Thymus (tissue), 11 donors: ENCODE results near the gene MRPS26. TPM values are rescaled to one million over a fixed set of nuclear protein-coding genes. Genes with fewer than 3 reads are reported as not detected.

ENCODE experiments used
- DNase-seq, 9 donors: peaks; one replicate each; pipeline ENCODE4 v3.0.0-alpha.2; 2013; ENCODE audit warnings: low spot score in 9 of 9, low read depth in 6 of 9, missing footprints in 1 of 9
- H3K27ac ChIP-seq, 2 donors: one replicate each; pipeline ENCODE4 v1.5.1; 2013; ENCODE audit warnings: control low read depth in 1 of 2, low read depth in 1 of 2, low read length in 1 of 2, mild to moderate bottlenecking in 1 of 2, moderate library complexity in 1 of 2
- H3K27me3 ChIP-seq, 2 donors: one replicate each; pipeline ENCODE4 v1.5.1; 2013; ENCODE audit warnings: low read length in 1 of 2; ENCODE audit not compliant: control insufficient read depth in 2 of 2, insufficient read depth in 1 of 2
- H3K36me3 ChIP-seq, 2 donors: one replicate each; pipeline ENCODE4 v1.5.1; 2013; ENCODE audit warnings: low read length in 1 of 2, mild to moderate bottlenecking in 1 of 2, moderate library complexity in 1 of 2; ENCODE audit not compliant: control insufficient read depth in 2 of 2, insufficient read depth in 2 of 2
- H3K4me1 ChIP-seq, 2 donors: one replicate each; pipeline ENCODE4 v1.5.1; 2013; ENCODE audit warnings: low read length in 2 of 2; ENCODE audit not compliant: control insufficient read depth in 2 of 2, insufficient read depth in 2 of 2
- H3K4me3 ChIP-seq, 2 donors: one replicate each; pipeline ENCODE4 v1.5.1; 2013; ENCODE audit warnings: low read length in 2 of 2, control low read depth in 1 of 2, mild to moderate bottlenecking in 1 of 2
- H3K9me3 ChIP-seq, 2 donors: one replicate each; pipeline ENCODE4 v1.5.1; 2013; ENCODE audit warnings: low read length in 1 of 2, mild to moderate bottlenecking in 1 of 2; ENCODE audit not compliant: control insufficient read depth in 2 of 2, insufficient read depth in 1 of 2
- WGBS: extraction: QIAGEN DNeasy Blood & Tissue Kit; methylation state at CpG from one replicate; pipeline ENCODE4 v1.1.7; 2013; 5-methylcytosine and 5-hydroxymethylcytosine counted together
- polyA plus RNA-seq: library from polyadenylated mRNA; stranded (reverse); fragments of 200-250 nt; gene quantifications from one replicate; pipeline ENCODE4 v1.2.3, GENCODE V29; 2013
- total RNA-seq: library from RNA; stranded (reverse); fragments of 120-200 nt; gene quantifications from one replicate; pipeline ENCODE4 v1.2.4, GENCODE V29; 2013
- donor health status: healthy.

MRPS26 gene
- total and polyA plus RNA-seq, 2 donors: 40.5 to 47.5 TPM

- Histone ChIP-seq H3K4me3 (no peak overlapping the region), H3K27me3 (peaks cover 30 to 49% of the 10 kb centered on the region in 2 donors), H3K27ac (no peak overlapping the region), H3K36me3 (no peaks in the 10 kb centered on the region), H3K4me1 (no peaks in the 10 kb centered on the region), H3K9me3 (peaks cover 0 to 2% of the 10 kb centered on the region in 2 donors)
- WGBS: 6% methylated on average over 4 of the region's 4 CpGs
- no peak for DNase-seq
These were observed 31.8 kb downstream of the MRPS26 start for GRCh38 chr20:3077618-3078134.

- Histone ChIP-seq H3K36me3 (no peaks in the 10 kb centered on the region), H3K27ac (no peak overlapping the region), H3K27me3 (peaks cover 45 to 68% of the 10 kb centered on the region in 2 donors), H3K9me3 (no peaks in the 10 kb centered on the region), H3K4me1 (no peaks in the 10 kb centered on the region), H3K4me3 (no peak overlapping the region)
- no peak for DNase-seq
- WGBS: 77% methylated on average over 6 of the region's 6 CpGs
These were observed 35.1 kb downstream of the MRPS26 start for GRCh38 chr20:3080939-3081388.

DNA sequence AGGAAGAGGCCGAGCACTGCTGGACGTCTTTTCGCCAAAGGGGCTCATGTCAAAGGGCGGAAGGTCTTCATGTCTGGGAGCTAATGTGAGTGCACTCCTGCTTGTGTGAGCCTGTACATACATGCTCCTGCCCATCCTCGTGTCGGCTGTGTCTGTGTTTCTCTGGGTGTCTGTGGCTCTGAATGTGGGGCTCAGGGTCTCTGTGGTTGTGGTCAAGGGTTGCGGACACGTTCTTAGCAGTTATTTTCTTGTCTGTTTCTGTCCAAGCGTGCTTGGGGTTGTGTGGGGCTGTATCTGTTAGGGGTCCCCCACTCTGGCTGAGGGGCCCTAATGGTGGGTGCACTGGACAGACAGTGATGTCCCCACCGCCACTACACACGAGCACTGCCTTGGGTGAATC is 35.8 kb downstream of the MRPS26 start:
- no peak overlapping the region for H3K4me3 ChIP-seq
- 82% methylated on average over 11 of the region's 11 CpGs for WGBS
- DNase-seq: no peak

DNA sequence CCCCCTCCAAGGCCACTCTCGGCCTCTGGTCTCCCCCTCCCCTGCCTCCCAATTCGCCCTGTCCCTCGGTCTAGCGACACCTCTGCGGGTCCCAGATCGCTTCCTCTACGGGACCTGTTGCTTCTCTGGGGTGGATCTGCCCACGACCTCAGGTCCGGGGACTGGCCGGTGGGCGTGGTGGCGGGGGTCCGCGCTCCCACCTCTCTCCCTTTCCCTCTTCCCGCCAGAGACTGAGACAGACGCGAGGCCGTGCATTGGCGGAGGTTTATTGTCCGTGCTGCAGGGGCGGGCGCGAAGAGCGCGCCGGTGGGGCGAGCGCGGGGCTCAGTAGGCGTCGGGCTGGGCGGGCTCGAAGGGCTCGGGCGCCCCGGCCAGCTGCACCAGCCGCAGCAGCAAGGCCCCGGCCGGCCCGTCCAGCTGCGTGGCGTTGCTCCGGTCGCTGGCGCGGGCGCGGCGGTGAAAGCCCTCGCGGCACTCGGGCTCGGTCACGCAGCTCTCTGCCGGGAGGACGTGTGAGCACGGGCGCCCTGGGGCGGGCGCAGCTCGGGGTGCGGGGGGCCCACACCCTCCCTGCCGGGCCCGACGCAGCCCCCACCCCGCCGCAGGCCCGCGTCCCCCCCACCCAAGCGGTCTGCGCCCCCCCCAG is 36.6 kb downstream of the MRPS26 start:
- Histone ChIP-seq H3K4me3 (peak overlapping the region in 1 of 2 donors; percentile 23), H3K27ac (no peak overlapping the region), H3K36me3 (no peaks in the 10 kb centered on the region), H3K9me3 (no peaks in the 10 kb centered on the region), H3K4me1 (no peaks in the 10 kb centered on the region), H3K27me3 (peaks cover 45 to 63% of the 10 kb centered on the region in 2 donors)
- DNase-seq: no peak
- WGBS: 3% methylated on average over 70 of the region's 71 CpGs

More for the DNA sequence above, 35.8 kb downstream of the MRPS26 start:
- Histone ChIP-seq H3K36me3 (no peaks in the 10 kb centered on the region), H3K27ac (no peak overlapping the region), H3K9me3 (no peaks in the 10 kb centered on the region), H3K4me1 (no peaks in the 10 kb centered on the region), H3K27me3 (peaks cover 45 to 65% of the 10 kb centered on the region in 2 donors)

DNA sequence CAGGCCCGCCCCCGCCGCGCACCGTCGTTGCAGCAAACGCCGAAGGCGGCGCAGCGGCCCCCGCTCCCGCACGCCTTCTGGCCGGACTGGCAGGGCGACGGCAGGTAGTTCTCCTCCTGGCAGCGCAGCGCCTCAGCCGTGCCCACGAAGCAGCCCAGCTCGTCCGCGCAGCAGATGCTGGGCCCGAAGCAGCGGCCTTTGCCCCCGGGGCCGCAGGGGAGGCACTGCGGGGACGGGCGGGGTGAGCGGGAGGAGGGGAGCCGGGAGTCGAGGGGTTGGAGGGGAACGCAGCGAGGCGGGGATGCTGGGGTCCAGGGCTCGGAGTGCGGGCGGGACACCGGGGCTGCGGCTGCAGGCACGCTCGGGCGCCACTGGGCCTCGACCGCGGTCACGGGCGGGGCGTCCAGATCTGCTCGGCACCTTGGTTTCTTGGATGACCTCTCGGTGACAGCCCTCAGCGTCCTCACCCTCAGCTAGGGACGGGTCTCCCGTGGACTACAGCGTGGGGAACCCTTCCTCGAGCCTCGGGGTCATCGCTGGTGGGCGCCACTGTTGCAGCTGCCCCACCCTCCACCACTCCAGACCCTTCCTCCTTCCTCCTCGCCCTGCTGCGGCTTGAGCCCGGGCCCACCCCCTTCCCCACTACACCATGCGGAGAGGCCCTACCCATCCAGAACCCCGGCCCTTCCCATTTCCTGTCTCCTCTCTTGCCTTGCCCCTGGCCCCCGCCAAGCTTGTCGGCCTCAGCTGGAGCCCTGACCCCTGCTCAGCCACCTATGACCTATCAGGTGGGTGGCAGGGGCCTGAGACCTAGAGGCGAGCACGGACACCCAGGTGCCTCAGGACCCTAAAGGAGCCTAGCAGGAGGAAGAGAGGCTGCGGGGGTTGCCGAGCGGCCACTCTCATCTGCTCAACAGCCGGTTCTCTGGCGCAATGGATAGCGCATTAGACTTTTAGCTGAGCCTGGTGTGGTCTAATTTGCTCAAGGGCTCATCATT is 37.4 kb downstream of the MRPS26 start:
- H3K27me3 ChIP-seq: peaks cover 45 to 63% of the 10 kb centered on the region in 2 donors
- peak overlapping the region in 1 of 2 donors; percentile 23 for H3K4me3 ChIP-seq
- WGBS: 6% methylated on average over 76 of the region's 76 CpGs
- no peak for DNase-seq
- no peaks in the 10 kb centered on the region for H3K9me3 ChIP-seq
- H3K4me1 ChIP-seq: no peaks in the 10 kb centered on the region
- H3K27ac ChIP-seq: no peak overlapping the region
- H3K36me3 ChIP-seq: no peaks in the 10 kb centered on the region

GRCh38 chr20:3084283-3084985 is 38.6 kb downstream of the MRPS26 start, which contains the start of gene AVP:
Gene AVP, minus strand, starts transcription at chr20:3084724. Its CDS starts 50 bp downstream, at chr20:3084674.
- peaks cover 45 to 59% of the 10 kb centered on the region in 2 donors for H3K27me3 ChIP-seq
- no peak within 1 kb of the TSS for H3K4me3 ChIP-seq

GRCh38 chr20:3084986-3085360 is 39.1 kb downstream of the MRPS26 start:
- no peak for DNase-seq
- Histone ChIP-seq H3K27ac (no peak overlapping the region), H3K4me1 (no peaks in the 10 kb centered on the region), H3K36me3 (no peaks in the 10 kb centered on the region), H3K27me3 (peaks cover 47 to 57% of the 10 kb centered on the region in 2 donors), H3K9me3 (no peaks in the 10 kb centered on the region), H3K4me3 (no peak overlapping the region)
- 78% methylated on average over 7 of the region's 7 CpGs for WGBS

More at GRCh38 chr20:3084283-3084985, 38.6 kb downstream of the MRPS26 start, which contains the start of gene AVP:
- H3K27ac ChIP-seq: no peak within 1 kb of the TSS
- H3K4me1 ChIP-seq: no peaks in the 10 kb centered on the region
- WGBS: 42% methylated on average over 28 of the region's 28 CpGs
- no peak for DNase-seq
- no peaks in the 10 kb centered on the region for H3K9me3 ChIP-seq
- no peaks in the 10 kb centered on the region for H3K36me3 ChIP-seq

GRCh38 chr20:3085571-3086072 is 39.8 kb downstream of the MRPS26 start:
- no peak overlapping the region for H3K27ac ChIP-seq
- no peaks in the 10 kb centered on the region for H3K9me3 ChIP-seq
- H3K4me3 ChIP-seq: no peak overlapping the region
- no peaks in the 10 kb centered on the region for H3K36me3 ChIP-seq
- H3K27me3 ChIP-seq: peaks cover 43 to 51% of the 10 kb centered on the region in 2 donors
- no peak for DNase-seq
- 97% methylated on average over 8 of the region's 8 CpGs for WGBS
- H3K4me1 ChIP-seq: no peaks in the 10 kb centered on the region
